Measurements from ENCODE around the gene VEGFA.

The VEGFA gene

GRCh38 chr6:43778976-43779851 lies 9.2 kb downstream of the VEGFA start:
- Histone ChIP-seq H3K27me3 (ENCODE audit: control insufficient read depth in 5 of 5, insufficient read depth in 4 of 5, low read length in 5 of 5) (no peaks in the 10 kb centered on the region), H3K9me3 (ENCODE audit: control insufficient read depth in 5 of 5, low read length in 5 of 5) (no peaks in the 10 kb centered on the region), H3K4me3 (ENCODE audit: low read depth in 1 of 5, low read length in 5 of 5) (no peak overlapping the region), H3K9ac (ENCODE audit: low read length in 5 of 5) (no peak overlapping the region), H3K36me3 (ENCODE audit: control insufficient read depth in 5 of 5, insufficient read depth in 5 of 5, low read length in 5 of 5) (peaks cover 3 to 85% (median 79%) of the 10 kb centered on the region in 5 donors), H3K27ac (ENCODE audit: low read depth, low read length) (peak overlapping the region; percentile 41), H3K4me1 (ENCODE audit: control insufficient read depth in 5 of 5, insufficient read depth in 5 of 5, low read length in 5 of 5) (peaks cover 7 to 38% (median 32%) of the 10 kb centered on the region in 5 donors)

- no peaks in the 10 kb centered on the region for H3K27me3 ChIP-seq (ENCODE audit: control insufficient read depth in 5 of 5, insufficient read depth in 4 of 5, low read length in 5 of 5)
- H3K36me3 ChIP-seq (ENCODE audit: control insufficient read depth in 5 of 5, insufficient read depth in 5 of 5, low read length in 5 of 5): peaks cover 3 to 91% (median 83%) of the 10 kb centered on the region in 5 donors
- no peak overlapping the region for H3K27ac ChIP-seq (ENCODE audit: low read depth, low read length)
- peaks cover 2 to 32% (median 26%) of the 10 kb centered on the region in 5 donors for H3K4me1 ChIP-seq (ENCODE audit: control insufficient read depth in 5 of 5, insufficient read depth in 5 of 5, low read length in 5 of 5)
- H3K4me3 ChIP-seq (ENCODE audit: low read depth in 1 of 5, low read length in 5 of 5): no peak overlapping the region
- H3K9me3 ChIP-seq (ENCODE audit: control insufficient read depth in 5 of 5, low read length in 5 of 5): no peaks in the 10 kb centered on the region
- no peak overlapping the region for H3K9ac ChIP-seq (ENCODE audit: low read length in 5 of 5)
Observed at GRCh38 chr6:43779852-43780236, 9.8 kb downstream of the VEGFA start.

DNA sequence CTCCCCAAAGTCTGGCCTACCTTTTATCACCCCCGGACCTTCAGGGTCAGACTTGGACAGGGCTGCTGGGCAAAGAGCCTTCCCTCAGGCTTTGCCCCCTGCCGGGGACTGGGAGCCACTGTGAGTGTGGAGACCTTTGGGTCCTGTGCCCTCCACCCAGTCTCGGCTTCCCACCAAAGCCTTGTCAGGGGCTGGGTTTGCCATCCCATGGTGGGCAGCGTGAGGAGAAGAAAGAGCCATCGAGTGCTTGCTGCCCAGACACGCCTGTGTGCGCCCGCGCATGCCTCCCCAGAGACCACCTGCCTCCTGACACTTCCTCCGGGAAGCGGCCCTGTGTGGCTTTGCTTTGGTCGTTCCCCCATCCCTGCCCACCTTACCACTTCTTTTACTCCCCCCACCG lies 10.3 kb downstream of the VEGFA start:
- peaks cover 3 to 92% (median 87%) of the 10 kb centered on the region in 5 donors for H3K36me3 ChIP-seq (ENCODE audit: control insufficient read depth in 5 of 5, insufficient read depth in 5 of 5, low read length in 5 of 5)
- no peak overlapping the region for H3K9ac ChIP-seq (ENCODE audit: low read length in 5 of 5)
- no peaks in the 10 kb centered on the region for H3K27me3 ChIP-seq (ENCODE audit: control insufficient read depth in 5 of 5, insufficient read depth in 4 of 5, low read length in 5 of 5)
- H3K9me3 ChIP-seq (ENCODE audit: control insufficient read depth in 5 of 5, low read length in 5 of 5): no peaks in the 10 kb centered on the region
- H3K4me3 ChIP-seq (ENCODE audit: low read depth in 1 of 5, low read length in 5 of 5): no peak overlapping the region
- no peak overlapping the region for H3K27ac ChIP-seq (ENCODE audit: low read depth, low read length)
- H3K4me1 ChIP-seq (ENCODE audit: control insufficient read depth in 5 of 5, insufficient read depth in 5 of 5, low read length in 5 of 5): peaks cover 2 to 27% (median 21%) of the 10 kb centered on the region in 5 donors

DNA sequence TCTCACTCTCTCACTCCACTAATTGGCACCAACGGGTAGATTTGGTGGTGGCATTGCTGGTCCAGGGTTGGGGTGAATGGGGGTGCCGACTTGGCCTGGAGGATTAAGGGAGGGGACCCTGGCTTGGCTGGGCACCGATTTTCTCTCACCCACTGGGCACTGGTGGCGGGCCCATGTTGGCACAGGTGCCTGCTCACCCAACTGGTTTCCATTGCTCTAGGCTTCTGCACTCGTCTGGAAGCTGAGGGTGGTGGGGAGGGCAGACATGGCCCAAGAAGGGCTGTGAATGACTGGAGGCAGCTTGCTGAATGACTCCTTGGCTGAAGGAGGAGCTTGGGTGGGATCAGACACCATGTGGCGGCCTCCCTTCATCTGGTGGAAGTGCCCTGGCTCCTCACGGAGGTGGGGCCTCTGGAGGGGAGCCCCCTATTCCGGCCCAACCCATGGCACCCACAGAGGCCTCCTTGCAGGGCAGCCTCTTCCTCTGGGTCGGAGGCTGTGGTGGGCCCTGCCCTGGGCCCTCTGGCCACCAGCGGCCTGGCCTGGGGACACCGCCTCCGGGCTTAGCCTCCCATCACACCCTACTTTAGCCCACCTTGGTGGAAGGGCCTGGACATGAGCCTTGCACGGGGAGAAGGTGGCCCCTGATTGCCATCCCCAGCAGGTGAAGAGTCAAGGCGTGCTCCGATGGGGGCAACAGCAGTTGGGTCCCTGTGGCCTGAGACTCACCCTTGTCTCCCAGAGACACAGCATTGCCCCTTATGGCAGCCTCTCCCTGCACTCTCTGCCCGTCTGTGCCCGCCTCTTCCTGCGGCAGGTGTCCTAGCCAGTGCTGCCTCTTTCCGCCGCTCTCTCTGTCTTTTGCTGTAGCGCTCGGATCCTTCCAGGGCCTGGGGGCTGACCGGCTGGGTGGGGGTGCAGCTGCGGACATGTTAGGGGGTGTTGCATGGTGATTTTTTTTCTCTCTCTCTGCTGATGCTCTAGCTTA lies 11.2 kb downstream of the VEGFA start:
- no peaks in the 10 kb centered on the region for H3K27me3 ChIP-seq (ENCODE audit: control insufficient read depth in 5 of 5, insufficient read depth in 4 of 5, low read length in 5 of 5)
- H3K36me3 ChIP-seq (ENCODE audit: control insufficient read depth in 5 of 5, insufficient read depth in 5 of 5, low read length in 5 of 5): peaks cover 3 to 97% (median 88%) of the 10 kb centered on the region in 5 donors
- no peak overlapping the region for H3K4me3 ChIP-seq (ENCODE audit: low read depth in 1 of 5, low read length in 5 of 5)
- H3K4me1 ChIP-seq (ENCODE audit: control insufficient read depth in 5 of 5, insufficient read depth in 5 of 5, low read length in 5 of 5): peaks cover under 1 to 19% (median 13%) of the 10 kb centered on the region in 5 donors
- H3K9me3 ChIP-seq (ENCODE audit: control insufficient read depth in 5 of 5, low read length in 5 of 5): no peaks in the 10 kb centered on the region
- peak overlapping the region in 1 of 5 donors; percentile 10 for H3K9ac ChIP-seq (ENCODE audit: low read length in 5 of 5)
- H3K27ac ChIP-seq (ENCODE audit: low read depth, low read length): peak overlapping the region; percentile 46

DNA sequence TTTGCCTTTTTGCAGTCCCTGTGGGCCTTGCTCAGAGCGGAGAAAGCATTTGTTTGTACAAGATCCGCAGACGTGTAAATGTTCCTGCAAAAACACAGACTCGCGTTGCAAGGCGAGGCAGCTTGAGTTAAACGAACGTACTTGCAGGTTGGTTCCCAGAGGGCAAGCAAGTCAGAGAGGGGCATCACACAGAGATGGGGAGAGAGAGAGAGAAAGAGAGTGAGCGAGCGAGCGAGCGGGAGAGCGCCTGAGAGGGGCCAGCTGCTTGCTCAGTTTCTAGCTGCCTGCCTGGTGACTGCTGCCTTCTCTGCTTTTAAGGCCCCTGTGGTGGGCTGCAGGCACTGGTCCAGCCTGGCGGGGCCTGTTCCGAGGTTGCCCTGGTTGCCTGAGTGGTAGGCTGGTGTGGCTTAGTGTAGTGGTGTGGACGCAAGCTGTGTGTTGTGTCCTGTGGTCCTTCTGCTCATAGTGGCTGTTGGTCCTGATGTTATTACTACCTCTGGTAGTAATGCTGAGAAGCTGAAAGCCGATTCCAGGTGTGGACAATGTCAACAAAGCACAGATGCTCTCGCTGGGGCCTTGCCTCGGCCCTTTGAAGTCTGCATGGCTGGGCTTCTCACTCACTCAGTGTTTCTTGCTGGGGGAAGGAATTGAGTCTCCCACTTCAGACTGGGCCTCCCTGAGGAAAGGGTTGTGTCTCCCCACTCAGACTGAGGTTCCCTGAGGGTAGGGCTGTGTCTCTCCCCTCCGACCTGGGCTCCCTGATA lies 12.1 kb downstream of the VEGFA start:
- H3K27ac ChIP-seq (ENCODE audit: low read depth, low read length): peak overlapping the region; percentile 46
- H3K4me1 ChIP-seq (ENCODE audit: control insufficient read depth in 5 of 5, insufficient read depth in 5 of 5, low read length in 5 of 5): peaks cover 0 to 19% (median 6%) of the 10 kb centered on the region in 5 donors
- no peak overlapping the region for H3K9ac ChIP-seq (ENCODE audit: low read length in 5 of 5)

DNA sequence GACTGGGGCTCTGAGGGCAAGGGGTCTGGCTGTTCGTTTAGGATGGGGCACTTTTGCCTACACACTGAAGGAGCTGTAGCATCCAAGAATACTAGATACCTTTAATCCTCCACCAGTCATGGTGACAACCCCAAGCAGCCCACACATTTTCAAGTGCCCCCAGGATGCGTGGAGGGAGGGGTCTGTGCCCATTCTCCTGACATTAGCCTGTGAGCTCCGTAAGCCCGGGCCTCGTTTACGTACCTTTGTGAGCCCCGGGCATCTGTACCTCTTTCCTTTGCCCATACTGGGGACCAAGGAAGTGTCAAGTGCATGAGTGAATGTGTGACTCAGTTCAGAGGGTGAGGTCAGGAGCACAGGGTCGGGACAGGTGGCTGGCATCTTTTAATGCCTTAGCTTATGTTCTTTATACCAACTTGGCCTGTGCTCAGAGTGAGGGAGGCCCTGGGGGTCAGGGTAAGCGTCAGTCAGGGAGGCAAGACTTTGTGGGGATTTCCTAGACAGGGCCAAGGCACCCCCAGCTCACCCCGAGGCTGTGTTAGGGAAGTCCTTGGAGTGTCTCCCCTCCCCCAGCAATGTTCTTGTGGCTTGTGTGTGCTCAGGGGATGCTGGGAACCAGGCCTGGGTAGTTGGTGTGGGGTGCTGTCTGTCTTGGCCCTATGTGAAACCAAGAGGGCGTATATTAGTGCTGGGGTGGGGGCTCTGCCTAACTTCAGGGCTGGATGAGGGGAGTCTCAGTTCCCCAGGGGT lies 12.9 kb downstream of the VEGFA start:
- H3K36me3 ChIP-seq (ENCODE audit: control insufficient read depth in 5 of 5, insufficient read depth in 5 of 5, low read length in 5 of 5): peaks cover 3 to 87% (median 75%) of the 10 kb centered on the region in 5 donors
- H3K9me3 ChIP-seq (ENCODE audit: control insufficient read depth in 5 of 5, low read length in 5 of 5): no peaks in the 10 kb centered on the region
- H3K9ac ChIP-seq (ENCODE audit: low read length in 5 of 5): peak overlapping the region in 1 of 5 donors; percentile 31
- H3K4me1 ChIP-seq (ENCODE audit: control insufficient read depth in 5 of 5, insufficient read depth in 5 of 5, low read length in 5 of 5): peaks cover 0 to 23% (median 8%) of the 10 kb centered on the region in 5 donors
- H3K4me3 ChIP-seq (ENCODE audit: low read depth in 1 of 5, low read length in 5 of 5): no peak overlapping the region
- no peaks in the 10 kb centered on the region for H3K27me3 ChIP-seq (ENCODE audit: control insufficient read depth in 5 of 5, insufficient read depth in 4 of 5, low read length in 5 of 5)
- peak overlapping the region; percentile 46 for H3K27ac ChIP-seq (ENCODE audit: low read depth, low read length)

More for the DNA sequence above, 12.1 kb downstream of the VEGFA start:
- H3K27me3 ChIP-seq (ENCODE audit: control insufficient read depth in 5 of 5, insufficient read depth in 4 of 5, low read length in 5 of 5): no peaks in the 10 kb centered on the region
- H3K9me3 ChIP-seq (ENCODE audit: control insufficient read depth in 5 of 5, low read length in 5 of 5): no peaks in the 10 kb centered on the region
- H3K4me3 ChIP-seq (ENCODE audit: low read depth in 1 of 5, low read length in 5 of 5): no peak overlapping the region
- H3K36me3 ChIP-seq (ENCODE audit: control insufficient read depth in 5 of 5, insufficient read depth in 5 of 5, low read length in 5 of 5): peaks cover 3 to 95% (median 83%) of the 10 kb centered on the region in 5 donors

GRCh38 chr6:43784049-43784855 lies 14.2 kb downstream of the VEGFA start:
- Histone ChIP-seq H3K27me3 (ENCODE audit: control insufficient read depth in 5 of 5, insufficient read depth in 4 of 5, low read length in 5 of 5) (no peaks in the 10 kb centered on the region), H3K4me1 (ENCODE audit: control insufficient read depth in 5 of 5, insufficient read depth in 5 of 5, low read length in 5 of 5) (peaks cover 0 to 33% (median 10%) of the 10 kb centered on the region in 5 donors), H3K36me3 (ENCODE audit: control insufficient read depth in 5 of 5, insufficient read depth in 5 of 5, low read length in 5 of 5) (peaks cover 0 to 74% (median 62%) of the 10 kb centered on the region in 5 donors), H3K4me3 (ENCODE audit: low read depth in 1 of 5, low read length in 5 of 5) (no peak overlapping the region), H3K9me3 (ENCODE audit: control insufficient read depth in 5 of 5, low read length in 5 of 5) (no peaks in the 10 kb centered on the region), H3K9ac (ENCODE audit: low read length in 5 of 5) (peak overlapping the region in 1 of 5 donors; percentile 13), H3K27ac (ENCODE audit: low read depth, low read length) (peak overlapping the region; percentile 10)

- Histone ChIP-seq H3K9me3 (ENCODE audit: control insufficient read depth in 5 of 5, low read length in 5 of 5) (no peaks in the 10 kb centered on the region), H3K27me3 (ENCODE audit: control insufficient read depth in 5 of 5, insufficient read depth in 4 of 5, low read length in 5 of 5) (no peaks in the 10 kb centered on the region), H3K27ac (ENCODE audit: low read depth, low read length) (no peak overlapping the region), H3K9ac (ENCODE audit: low read length in 5 of 5) (peak overlapping the region in 1 of 5 donors; percentile 21), H3K4me3 (ENCODE audit: low read depth in 1 of 5, low read length in 5 of 5) (no peak overlapping the region), H3K4me1 (ENCODE audit: control insufficient read depth in 5 of 5, insufficient read depth in 5 of 5, low read length in 5 of 5) (peaks cover 0 to 35% (median 20%) of the 10 kb centered on the region in 5 donors), H3K36me3 (ENCODE audit: control insufficient read depth in 5 of 5, insufficient read depth in 5 of 5, low read length in 5 of 5) (peaks cover 0 to 64% (median 52%) of the 10 kb centered on the region in 5 donors)
Observed at GRCh38 chr6:43785220-43785752, 15.3 kb downstream of the VEGFA start.

All from subcutaneous abdominal adipose tissue (tissue), 5 donors.